ENCODE data around the gene CHST8.
"Not testable (repeated sequence)": the region's sequence is repeated elsewhere in the genome, so short reads cannot be mapped to it uniquely, and the experiment has no call there.

CHST8 gene

GRCh38 chr19:33618363-33618762 lies 3.4 kb upstream of the CHST8 start:
- DNase-seq (ENCODE audit: low read depth in 2 of 2) = not testable (repeated sequence)

- no peak for DNase-seq (ENCODE audit: low read depth in 2 of 2)
Measured at GRCh38 chr19:33618884-33619283, 2.9 kb upstream of the CHST8 start.

GRCh38 chr19:33620611-33621010 lies 1.1 kb upstream of the CHST8 start:
- DNase-seq (ENCODE audit: low read depth in 2 of 2) = no peak

GRCh38 chr19:33621065-33621785 lies 528 bp upstream of the CHST8 start:
- DNase-seq (ENCODE audit: low read depth in 2 of 2) = no peak

- DNase-seq (ENCODE audit: low read depth in 2 of 2) = no peak
Measured at GRCh38 chr19:33622505-33622808, 704 bp downstream of the CHST8 start.

GRCh38 chr19:33622809-33623511 lies 1.2 kb downstream of the CHST8 start:
- DNase-seq (ENCODE audit: low read depth in 2 of 2) = no peak

GRCh38 chr19:33624586-33624985 lies 2.8 kb downstream of the CHST8 start:
- DNase-seq (ENCODE audit: low read depth in 2 of 2) = no peak

- DNase-seq (ENCODE audit: low read depth in 2 of 2) = no peak
Measured at GRCh38 chr19:33627526-33627925, 5.8 kb downstream of the CHST8 start.

GRCh38 chr19:33627962-33628839 lies 6.4 kb downstream of the CHST8 start:
- DNase-seq (ENCODE audit: low read depth in 2 of 2) = no peak

GRCh38 chr19:33628921-33629825 lies 7.4 kb downstream of the CHST8 start:
- DNase-seq (ENCODE audit: low read depth in 2 of 2) = no peak

- no peak for DNase-seq (ENCODE audit: low read depth in 2 of 2)
Measured at GRCh38 chr19:33629826-33630375, 8.1 kb downstream of the CHST8 start.

GRCh38 chr19:33630880-33631608 lies 9.3 kb downstream of the CHST8 start:
- DNase-seq (ENCODE audit: low read depth in 2 of 2) = no peak

GRCh38 chr19:33631609-33631973 lies 9.8 kb downstream of the CHST8 start:
- DNase-seq (ENCODE audit: low read depth in 2 of 2) = no peak

GRCh38 chr19:33634361-33635091 lies 12.8 kb downstream of the CHST8 start:
- no peak for DNase-seq (ENCODE audit: low read depth in 2 of 2)

GRCh38 chr19:33638167-33639034 lies 16.6 kb downstream of the CHST8 start:
- DNase-seq (ENCODE audit: low read depth in 2 of 2) = no peak

GRCh38 chr19:33639035-33639681 lies 17.4 kb downstream of the CHST8 start:
- no peak for DNase-seq (ENCODE audit: low read depth in 2 of 2)

- DNase-seq (ENCODE audit: low read depth in 2 of 2) = no peak
Measured at GRCh38 chr19:33640773-33641172, 19.0 kb downstream of the CHST8 start.

- DNase-seq (ENCODE audit: low read depth in 2 of 2) = no peak
Measured at GRCh38 chr19:33641261-33641660, 19.5 kb downstream of the CHST8 start.
